ENCODE data around the gene TSPAN18. TPM values are rescaled to one million over a fixed set of nuclear protein-coding genes. Genes with fewer than 3 reads are reported as not detected.

The TSPAN18 gene
- total RNA-seq, 1 experiment from 2014 or later = 0.77 TPM

GRCh38 chr11:44780940-44781631 lies 54.3 kb downstream of the TSPAN18 start:
- Mint-ChIP-seq H3K36me3 (ENCODE audit: insufficient read depth, unreplicated experiment) (no peaks in the 10 kb centered on the region), H3K4me1 (ENCODE audit: insufficient read depth, unreplicated experiment) (peaks cover 15% of the 10 kb centered on the region), H3K27ac (ENCODE audit: low read depth, unreplicated experiment) (no peak overlapping the region), H3K9me3 (ENCODE audit: unreplicated experiment) (no peaks in the 10 kb centered on the region), H3K4me3 (ENCODE audit: unreplicated experiment) (no peak overlapping the region), H3K27me3 (ENCODE audit: insufficient read depth, unreplicated experiment) (peaks cover 27% of the 10 kb centered on the region)
- ChIA-PET POLR2A (no interaction called here), CTCF (interaction anchor here (0.6 to 0.7 kb wide), 2 partner anchors 402 to 594 kb away, joined by 3 read pairs; no protein-coding TSS in a partner anchor)
- DNase-seq (ENCODE audit: unreplicated experiment) = no peak
- intact Hi-C loops (cut with micrococcal nuclease) = no loop called here
- BruUV-seq (replicated peaks) = no TSS peak
- no peak for TF ChIP-seq CTCF (IDR thresholded peaks at IDR 0.05; ENCODE audit: unreplicated experiment)

DNA sequence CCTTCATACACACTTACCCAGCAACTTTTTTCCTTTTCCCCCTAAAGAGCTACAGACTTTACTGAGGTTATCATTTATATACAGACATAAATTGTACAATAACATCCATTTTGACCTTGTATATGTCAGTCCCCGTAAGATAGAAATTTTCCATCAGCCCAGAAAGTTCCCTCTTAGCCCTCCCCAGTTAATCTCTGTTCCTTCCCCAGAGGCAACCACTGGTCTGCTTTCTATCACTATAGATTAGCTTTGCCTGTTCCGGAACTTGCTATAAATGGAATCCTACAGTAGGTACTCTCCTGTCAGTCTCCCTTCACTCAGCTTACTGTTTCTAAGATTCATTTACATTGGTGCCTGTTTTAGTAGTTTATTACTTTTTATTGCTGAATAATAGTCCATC lies 54.9 kb downstream of the TSPAN18 start:
- ChIA-PET POLR2A (interaction anchor here (0.6 kb wide), 1 partner anchor 33 kb away, joined by 3 read pairs; no protein-coding TSS in a partner anchor), CTCF (interaction anchor here (0.7 kb wide), 1 partner anchor 401 kb away, joined by 3 read pairs; no protein-coding TSS in a partner anchor)
- DNase-seq (ENCODE audit: unreplicated experiment) = no peak
- BruUV-seq (replicated peaks) = no TSS peak
- Mint-ChIP-seq H3K4me3 (ENCODE audit: unreplicated experiment) (no peak overlapping the region), H3K27ac (ENCODE audit: low read depth, unreplicated experiment) (no peak overlapping the region), H3K9me3 (ENCODE audit: unreplicated experiment) (no peaks in the 10 kb centered on the region), H3K36me3 (ENCODE audit: insufficient read depth, unreplicated experiment) (no peaks in the 10 kb centered on the region), H3K4me1 (ENCODE audit: insufficient read depth, unreplicated experiment) (peaks cover 15% of the 10 kb centered on the region), H3K27me3 (ENCODE audit: insufficient read depth, unreplicated experiment) (peaks cover 27% of the 10 kb centered on the region)
- intact Hi-C loops (cut with micrococcal nuclease) = no loop called here
- no peak for TF ChIP-seq CTCF (IDR thresholded peaks at IDR 0.05; ENCODE audit: unreplicated experiment)

- no peak for TF ChIP-seq CTCF (IDR thresholded peaks at IDR 0.05; ENCODE audit: unreplicated experiment)
- Mint-ChIP-seq H3K36me3 (ENCODE audit: insufficient read depth, unreplicated experiment) (no peaks in the 10 kb centered on the region), H3K9me3 (ENCODE audit: unreplicated experiment) (no peaks in the 10 kb centered on the region), H3K4me1 (ENCODE audit: insufficient read depth, unreplicated experiment) (peaks cover 15% of the 10 kb centered on the region), H3K27me3 (ENCODE audit: insufficient read depth, unreplicated experiment) (peaks cover 27% of the 10 kb centered on the region), H3K27ac (ENCODE audit: low read depth, unreplicated experiment) (no peak overlapping the region), H3K4me3 (ENCODE audit: unreplicated experiment) (no peak overlapping the region)
- ChIA-PET CTCF (interaction anchor here (0.5 to 0.6 kb wide), 2 partner anchors 15 to 226 kb away, joined by 3 read pairs; no protein-coding TSS in a partner anchor), POLR2A (no interaction called here)
- DNase-seq (ENCODE audit: unreplicated experiment) = no peak
- intact Hi-C loops (cut with micrococcal nuclease) = no loop called here
- BruUV-seq (replicated peaks) = no TSS peak
Measured at GRCh38 chr11:44782478-44782877, 55.7 kb downstream of the TSPAN18 start.

- BruUV-seq (replicated peaks) = no TSS peak
- no peak for DNase-seq (ENCODE audit: unreplicated experiment)
- TF ChIP-seq CTCF (IDR thresholded peaks at IDR 0.05; ENCODE audit: unreplicated experiment) = no peak
- ChIA-PET POLR2A (no interaction called here), CTCF (no interaction called here)
- H3K27ac Mint-ChIP-seq (ENCODE audit: low read depth, unreplicated experiment) = no peak overlapping the region
- H3K4me1 Mint-ChIP-seq (ENCODE audit: insufficient read depth, unreplicated experiment) = peaks cover 12% of the 10 kb centered on the region
- H3K9me3 Mint-ChIP-seq (ENCODE audit: unreplicated experiment) = no peaks in the 10 kb centered on the region
- no peaks in the 10 kb centered on the region for H3K36me3 Mint-ChIP-seq (ENCODE audit: insufficient read depth, unreplicated experiment)
- no peak overlapping the region for H3K4me3 Mint-ChIP-seq (ENCODE audit: unreplicated experiment)
- peaks cover 27% of the 10 kb centered on the region for H3K27me3 Mint-ChIP-seq (ENCODE audit: insufficient read depth, unreplicated experiment)
- intact Hi-C loops (cut with micrococcal nuclease) = no loop called here
Measured at GRCh38 chr11:44784436-44784760, 57.6 kb downstream of the TSPAN18 start.

Measured in MCF 10A (cell line).